ENCODE results near the gene RNASEH2A. TPM values are rescaled to one million over a fixed set of nuclear protein-coding genes. Genes with fewer than 3 reads are reported as not detected.

RNASEH2A gene
- total RNA-seq, 6 donors from 2014 or later, result 4.2 to 7.6 (median 5.6) TPM

- ATAC-seq (ENCODE audit: low FRiP score in 2 of 2), result no peak
- peak overlapping the region in 3 of 4 donors; percentile 42 to 53 (median 45) for H3K4me3 ChIP-seq
- peaks cover 18 to 44% (median 22%) of the 10 kb centered on the region in 4 donors for H3K4me1 ChIP-seq
Observed at GRCh38 chr19:12833418-12833737, 27.0 kb downstream of the RNASEH2A start.

GRCh38 chr19:12833738-12834565 is 27.6 kb downstream of the RNASEH2A start:
- Histone ChIP-seq H3K4me1 (peaks cover 21 to 47% (median 26%) of the 10 kb centered on the region in 4 donors), H3K36me3 (no peaks in the 10 kb centered on the region), H3K27ac (no peak overlapping the region), H3K9me3 (no peaks in the 10 kb centered on the region), H3K4me3 (peak overlapping the region; percentile 42 to 53 (median 44)), H3K27me3 (peaks cover 4 to 73% (median 43%) of the 10 kb centered on the region in 4 donors)
- no peak for TF ChIP-seq CTCF (IDR thresholded peaks at IDR 0.05)
- 5 to 6% methylated on average over 9 to 10 of the region's 87 CpGs for WGBS, 2 donors
- DNase-seq (peak in 1 of 2 donors; percentile 87), ATAC-seq (ENCODE audit: low FRiP score in 2 of 2) (peak in 1 of 2 donors; percentile 60)

More at GRCh38 chr19:12833418-12833737, 27.0 kb downstream of the RNASEH2A start:
- no peaks in the 10 kb centered on the region for H3K36me3 ChIP-seq
- DNase-seq, result no peak
- peaks cover 4 to 67% (median 40%) of the 10 kb centered on the region in 4 donors for H3K27me3 ChIP-seq
- TF ChIP-seq CTCF (IDR thresholded peaks at IDR 0.05) (no peak), POLR2A (IDR thresholded peaks at IDR 0.05) (no peak), POLR2AphosphoS5 (IDR thresholded peaks at IDR 0.05) (no peak), EP300 (IDR thresholded peaks at IDR 0.05) (no peak)
- H3K27ac ChIP-seq, result no peak overlapping the region
- 0 to 11% methylated on average over 1 of the region's 5 CpGs for WGBS, 2 donors
- H3K9me3 ChIP-seq, result no peaks in the 10 kb centered on the region

GRCh38 chr19:12834566-12834943 is 28.2 kb downstream of the RNASEH2A start, which contains the start of gene RTBDN:
Gene RTBDN (minus strand): TSS chr19:12834579. CDS start chr19:12829979, 4,600 bp downstream.
- Histone ChIP-seq H3K4me1 (peaks cover 22 to 48% (median 27%) of the 10 kb centered on the region in 4 donors), H3K36me3 (no peaks in the 10 kb centered on the region), H3K27me3 (peaks cover 4 to 77% (median 47%) of the 10 kb centered on the region in 4 donors), H3K4me3 (peak within 1 kb of the TSS; percentile 42 to 53 (median 44)), H3K27ac (no peak within 1 kb of the TSS), H3K9me3 (no peaks in the 10 kb centered on the region)
- DNase-seq, result no peak
- no peak for ATAC-seq (ENCODE audit: low FRiP score in 2 of 2)
- 5 to 7% methylated on average over 15 to 20 of the region's 20 CpGs for WGBS, 2 donors
- no peak for TF ChIP-seq CTCF (IDR thresholded peaks at IDR 0.05)
- no peak for TF ChIP-seq POLR2A (IDR thresholded peaks at IDR 0.05)
- TF ChIP-seq EP300 (IDR thresholded peaks at IDR 0.05), result no peak
- no peak for TF ChIP-seq POLR2AphosphoS5 (IDR thresholded peaks at IDR 0.05)

- Histone ChIP-seq H3K36me3 (no peaks in the 10 kb centered on the region), H3K27me3 (peaks cover 4 to 79% (median 49%) of the 10 kb centered on the region in 4 donors), H3K27ac (no peak overlapping the region), H3K4me3 (no peak overlapping the region), H3K9me3 (no peaks in the 10 kb centered on the region), H3K4me1 (peaks cover 22 to 48% (median 27%) of the 10 kb centered on the region in 4 donors)
- WGBS, 2 donors, result 11 to 20% methylated on average over 15 to 34 of the region's 39 CpGs
- DNase-seq (no peak), ATAC-seq (ENCODE audit: low FRiP score in 2 of 2) (peak in 1 of 2 donors; percentile 23)
- no peak for TF ChIP-seq CTCF (IDR thresholded peaks at IDR 0.05)
- TF ChIP-seq POLR2A (IDR thresholded peaks at IDR 0.05), result no peak
- TF ChIP-seq EP300 (IDR thresholded peaks at IDR 0.05), result no peak
- TF ChIP-seq POLR2AphosphoS5 (IDR thresholded peaks at IDR 0.05), result no peak
Observed at GRCh38 chr19:12834976-12835757, 28.8 kb downstream of the RNASEH2A start.

Data from upper lobe of left lung (tissue), 6 donors.